Prostate gland (tissue), 2 donors: ENCODE results near the gene OBSL1.

Source experiments
- POLR2A ChIP-seq: fragments of 450-650 bp; IDR thresholded peaks from one replicate; pipeline ENCODE4 v1.6.1; 2016; ENCODE audit warnings: antibody characterized with exemption, mild to moderate bottlenecking
- POLR2AphosphoS5 ChIP-seq: sonication (generic); formaldehyde crosslinking; IDR thresholded peaks from one replicate; pipeline ENCODE4 v1.6.1; 2017; ENCODE audit warnings: antibody characterized with exemption
- TF ChIP-seq, protein P1 (sequence below), 4 experiments: fragments of 200-600 bp in 2 of 4; fragments of 450-650 bp in 2 of 4; sonication (generic) in 2 of 4; IDR thresholded peaks; 1 replicate in 3 of 4; 2 replicates in 1 of 4; pipeline ENCODE4 v1.5.1; 2016 to 2019; ENCODE audit warnings: antibody characterized with exemption in 4 of 4, mild to moderate bottlenecking in 2 of 4, moderate library complexity in 2 of 4

- TF ChIP-seq POLR2A (no peak), POLR2AphosphoS5 (no peak)
- TF ChIP-seq, protein P1, sequence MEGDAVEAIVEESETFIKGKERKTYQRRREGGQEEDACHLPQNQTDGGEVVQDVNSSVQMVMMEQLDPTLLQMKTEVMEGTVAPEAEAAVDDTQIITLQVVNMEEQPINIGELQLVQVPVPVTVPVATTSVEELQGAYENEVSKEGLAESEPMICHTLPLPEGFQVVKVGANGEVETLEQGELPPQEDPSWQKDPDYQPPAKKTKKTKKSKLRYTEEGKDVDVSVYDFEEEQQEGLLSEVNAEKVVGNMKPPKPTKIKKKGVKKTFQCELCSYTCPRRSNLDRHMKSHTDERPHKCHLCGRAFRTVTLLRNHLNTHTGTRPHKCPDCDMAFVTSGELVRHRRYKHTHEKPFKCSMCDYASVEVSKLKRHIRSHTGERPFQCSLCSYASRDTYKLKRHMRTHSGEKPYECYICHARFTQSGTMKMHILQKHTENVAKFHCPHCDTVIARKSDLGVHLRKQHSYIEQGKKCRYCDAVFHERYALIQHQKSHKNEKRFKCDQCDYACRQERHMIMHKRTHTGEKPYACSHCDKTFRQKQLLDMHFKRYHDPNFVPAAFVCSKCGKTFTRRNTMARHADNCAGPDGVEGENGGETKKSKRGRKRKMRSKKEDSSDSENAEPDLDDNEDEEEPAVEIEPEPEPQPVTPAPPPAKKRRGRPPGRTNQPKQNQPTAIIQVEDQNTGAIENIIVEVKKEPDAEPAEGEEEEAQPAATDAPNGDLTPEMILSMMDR (IDR thresholded peaks at IDR 0.05) = no peak
These were observed 2.3 kb downstream of the OBSL1 start for GRCh38 chr2:219569041-219569440.
